GM12872 (cell line): ENCODE data around the gene STX1A.

Experiments used
- CTCF ChIP-seq: IDR thresholded peaks from 3 replicates; pipeline ENCODE4 v1.5.1; 2011; ENCODE audit warnings: low read depth, mild to moderate bottlenecking, low read length, moderate library complexity; ENCODE audit not compliant: insufficient read depth

Gene STX1A

GRCh38 chr7:73671322-73671661 is 48.2 kb downstream of the STX1A start:
- no peak for TF ChIP-seq CTCF

- no peak for TF ChIP-seq CTCF
Measured at GRCh38 chr7:73669858-73670385, 49.5 kb downstream of the STX1A start.

- TF ChIP-seq CTCF = no peak
Measured at GRCh38 chr7:73669288-73669701, 50.2 kb downstream of the STX1A start.

- no peak for TF ChIP-seq CTCF
Measured at GRCh38 chr7:73668886-73669230, 50.6 kb downstream of the STX1A start.

GRCh38 chr7:73668103-73668885 is 51.2 kb downstream of the STX1A start:
- TF ChIP-seq CTCF = no peak

- peak; percentile 70; the same call in 2 of the 3 replicates for TF ChIP-seq CTCF
Measured at GRCh38 chr7:73667344-73668102, 51.9 kb downstream of the STX1A start, which contains the start of gene VPS37D. Gene VPS37D (plus strand): TSS chr7:73667831. CDS start chr7:73667959, 128 bp downstream.

GRCh38 chr7:73663033-73663432 is 56.4 kb downstream of the STX1A start:
- TF ChIP-seq CTCF = no peak
